HG03064 (cell line): ENCODE results near the gene TUBA4B.
"Not testable (repeated sequence)": the region's sequence is repeated elsewhere in the genome, so short reads cannot be mapped to it uniquely, and the experiment has no call there.

Source experiments
- ATAC-seq: cut with Tn5 transposase; IDR thresholded peaks from one replicate; pipeline ENCODE4 v1.9.1; 2021; ENCODE audit warnings: low read depth; ENCODE audit not compliant: unreplicated experiment

Gene TUBA4B

DNA sequence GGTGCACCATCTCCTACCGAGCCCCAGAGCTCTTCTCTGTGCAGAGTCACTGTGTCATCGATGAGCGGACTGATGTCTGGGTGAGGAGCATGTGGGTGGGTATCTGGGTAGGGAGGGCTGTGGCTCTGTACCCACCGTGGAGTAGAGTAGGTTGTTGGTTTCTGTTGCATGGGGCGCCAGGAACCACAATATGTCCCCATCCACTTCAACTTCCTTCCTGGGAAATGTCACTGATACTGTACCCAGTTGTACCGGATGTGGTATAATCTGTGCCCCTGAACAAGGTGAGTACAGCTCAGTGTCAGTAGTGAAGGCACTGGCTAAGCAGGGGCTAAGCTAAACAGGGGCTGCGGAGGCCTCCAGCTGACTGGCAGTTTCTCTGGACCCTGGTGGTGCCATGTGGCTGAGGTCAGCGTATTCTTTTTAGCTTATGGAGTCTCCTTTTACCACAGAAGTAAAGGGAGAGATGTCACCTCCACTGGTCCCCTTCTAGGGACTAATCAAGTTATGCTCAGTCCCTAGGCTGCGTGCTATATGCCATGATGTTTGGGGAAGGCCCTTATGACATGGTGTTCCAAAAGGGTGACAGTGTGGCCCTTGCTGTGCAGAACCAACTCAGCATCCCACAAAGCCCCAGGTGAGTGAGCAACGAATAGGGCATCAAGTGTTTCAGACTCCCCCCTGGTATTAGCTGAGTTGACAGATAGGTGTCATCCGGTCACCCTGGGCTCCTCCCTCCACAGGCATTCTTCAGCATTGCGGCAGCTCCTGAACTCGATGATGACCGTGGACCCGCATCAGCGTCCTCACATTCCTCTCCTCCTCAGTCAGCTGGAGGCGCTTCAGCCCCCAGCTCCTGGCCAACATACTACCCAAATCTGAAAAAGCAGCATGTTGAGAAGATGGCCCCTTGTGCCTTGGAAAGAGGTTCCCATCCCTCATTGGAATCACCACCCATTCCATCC is 5.1 kb upstream of the TUBA4B start:
- ATAC-seq, result no peak

DNA sequence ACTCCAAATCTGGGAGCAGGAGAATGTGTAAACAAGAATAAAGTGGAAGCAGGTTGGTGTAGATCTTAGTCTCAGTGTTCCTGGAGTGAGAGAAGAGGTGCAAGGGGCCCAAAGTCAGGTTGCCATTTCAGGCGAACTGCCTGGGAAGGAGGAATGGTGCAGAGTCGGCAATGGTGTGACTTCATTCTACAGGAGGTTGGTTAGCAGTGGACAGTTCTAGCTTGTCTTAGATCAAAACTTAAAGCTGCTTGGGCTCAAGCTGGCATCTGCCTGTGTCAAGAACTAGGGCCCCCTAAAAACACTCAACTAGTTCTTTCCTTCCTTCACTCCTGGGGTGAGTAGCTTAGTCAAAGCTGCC is 4.2 kb upstream of the TUBA4B start:
- no peak for ATAC-seq

DNA sequence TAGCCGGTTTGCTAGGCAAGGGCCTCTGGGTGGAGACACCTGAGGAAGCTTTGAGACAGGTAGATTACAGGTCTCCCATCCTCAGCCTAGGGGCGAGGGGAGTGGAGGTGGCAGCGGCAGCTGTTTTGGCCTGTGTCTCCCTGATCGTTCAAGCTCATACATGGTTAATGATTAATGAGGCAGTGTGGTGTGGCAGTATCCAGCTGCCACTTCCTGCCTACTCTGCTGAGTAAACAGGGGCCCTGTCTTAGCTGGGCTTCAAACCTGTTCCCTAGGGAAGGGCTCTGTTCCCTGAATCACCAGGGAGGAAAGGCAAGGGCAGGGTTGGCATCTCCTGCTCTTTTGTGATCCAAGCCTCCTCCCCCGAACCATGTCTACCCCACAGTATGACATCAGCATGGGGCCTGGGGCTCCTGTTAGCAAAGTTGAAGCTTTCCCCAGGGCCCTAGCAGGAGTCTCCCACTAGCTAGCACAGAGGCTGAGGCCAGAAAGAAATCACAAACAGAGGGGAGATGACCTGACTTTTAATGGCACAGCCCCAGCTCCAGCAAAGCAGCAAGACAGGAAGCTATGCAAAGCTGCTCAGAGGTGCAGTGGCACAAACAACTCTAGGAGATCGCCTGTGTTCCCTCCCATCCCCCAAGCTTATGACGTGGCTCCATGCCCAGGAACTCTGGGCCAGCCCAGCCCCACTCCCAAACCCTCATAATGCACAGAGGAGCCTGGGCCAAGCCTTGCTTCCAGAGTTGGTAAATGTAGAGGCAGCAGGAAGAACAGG is 3.7 kb upstream of the TUBA4B start:
- ATAC-seq, result peak; percentile 49

DNA sequence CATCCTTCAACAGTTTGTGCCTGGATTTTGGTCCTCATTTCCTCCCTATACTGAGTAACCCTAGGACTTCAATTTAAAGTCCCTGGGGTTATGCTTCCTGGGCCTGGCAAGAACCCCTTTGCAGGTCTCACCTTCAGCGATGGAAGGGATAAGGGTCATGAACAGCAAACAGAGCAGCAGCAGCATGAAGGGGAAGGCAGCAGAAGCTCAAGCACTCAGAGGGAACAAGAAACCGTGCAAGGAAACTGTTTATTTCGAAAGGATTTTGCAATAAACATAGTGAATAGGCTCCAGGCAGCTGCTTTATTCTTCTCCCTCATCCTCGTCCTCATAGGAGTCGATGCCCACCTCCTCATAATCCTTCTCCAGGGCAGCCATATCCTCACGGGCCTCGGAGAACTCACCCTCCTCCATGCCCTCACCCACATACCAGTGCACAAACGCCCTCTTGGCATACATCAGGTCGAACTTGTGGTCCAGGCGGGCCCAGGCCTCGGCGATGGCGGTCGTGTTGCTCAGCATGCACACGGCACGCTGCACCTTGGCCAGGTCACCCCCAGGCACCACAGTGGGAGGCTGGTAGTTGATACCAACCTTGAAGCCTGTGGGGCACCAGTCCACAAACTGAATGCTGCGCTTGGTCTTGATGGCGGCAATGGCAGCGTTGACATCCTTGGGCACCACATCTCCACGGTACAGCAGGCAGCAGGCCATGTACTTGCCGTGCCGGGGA is 2.8 kb upstream of the TUBA4B start:
- no peak for ATAC-seq

DNA sequence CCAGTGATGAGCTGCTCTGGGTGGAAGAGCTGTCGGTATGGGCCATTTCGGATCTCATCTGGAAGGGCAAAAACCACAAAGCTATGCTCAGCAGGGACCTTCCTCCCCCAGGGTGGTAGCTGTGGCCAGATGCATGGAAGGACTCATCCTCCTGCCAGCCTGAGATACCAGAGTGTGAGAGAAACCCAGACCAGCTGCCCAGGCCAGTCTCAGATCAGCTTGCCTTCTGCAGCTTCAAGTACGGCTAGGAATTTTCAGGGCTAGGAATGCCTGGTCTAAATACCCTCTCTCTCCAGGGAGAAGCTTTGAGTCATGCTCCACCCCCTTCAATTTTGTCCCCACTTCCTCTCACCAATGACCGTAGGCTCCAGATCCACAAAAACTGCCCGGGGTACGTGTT is 1.4 kb upstream of the TUBA4B start:
- no peak for ATAC-seq

DNA sequence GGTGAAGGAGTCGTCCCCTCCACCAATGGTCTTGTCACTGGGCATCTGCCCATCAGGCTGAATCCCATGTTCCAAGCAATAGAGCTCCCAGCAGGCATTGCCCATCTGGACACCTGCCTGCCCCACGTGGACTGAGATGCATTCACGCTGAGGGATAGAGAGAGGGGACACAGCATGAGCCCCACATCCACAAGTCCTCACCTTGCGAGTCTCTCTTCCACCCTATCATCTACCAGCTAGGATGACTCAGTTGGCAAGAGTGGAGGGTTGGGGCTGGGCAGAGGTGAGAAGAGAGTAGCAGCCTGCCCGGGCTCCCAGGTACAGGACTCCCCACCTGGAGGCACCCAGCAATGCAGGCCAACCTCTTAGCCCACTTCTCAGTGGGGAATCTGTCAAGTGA is 959 bp upstream of the TUBA4B start:
- no peak for ATAC-seq

DNA sequence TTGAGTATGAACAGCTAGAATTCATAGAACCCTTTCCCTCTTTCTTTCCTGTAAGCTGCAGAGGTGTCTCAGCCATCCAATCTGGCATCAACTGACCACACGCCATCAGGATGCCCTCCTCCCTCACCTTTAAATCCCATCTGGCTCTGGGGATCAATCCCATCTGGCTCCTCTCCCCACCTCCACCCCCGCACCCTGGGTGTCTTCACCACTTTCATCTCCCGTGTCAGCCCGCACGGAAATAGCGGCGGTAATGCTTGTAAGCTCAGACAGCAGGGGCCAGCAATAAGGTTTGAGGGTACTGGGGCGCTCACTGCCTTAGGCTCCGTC is 508 bp upstream of the TUBA4B start:
- no peak for ATAC-seq

DNA sequence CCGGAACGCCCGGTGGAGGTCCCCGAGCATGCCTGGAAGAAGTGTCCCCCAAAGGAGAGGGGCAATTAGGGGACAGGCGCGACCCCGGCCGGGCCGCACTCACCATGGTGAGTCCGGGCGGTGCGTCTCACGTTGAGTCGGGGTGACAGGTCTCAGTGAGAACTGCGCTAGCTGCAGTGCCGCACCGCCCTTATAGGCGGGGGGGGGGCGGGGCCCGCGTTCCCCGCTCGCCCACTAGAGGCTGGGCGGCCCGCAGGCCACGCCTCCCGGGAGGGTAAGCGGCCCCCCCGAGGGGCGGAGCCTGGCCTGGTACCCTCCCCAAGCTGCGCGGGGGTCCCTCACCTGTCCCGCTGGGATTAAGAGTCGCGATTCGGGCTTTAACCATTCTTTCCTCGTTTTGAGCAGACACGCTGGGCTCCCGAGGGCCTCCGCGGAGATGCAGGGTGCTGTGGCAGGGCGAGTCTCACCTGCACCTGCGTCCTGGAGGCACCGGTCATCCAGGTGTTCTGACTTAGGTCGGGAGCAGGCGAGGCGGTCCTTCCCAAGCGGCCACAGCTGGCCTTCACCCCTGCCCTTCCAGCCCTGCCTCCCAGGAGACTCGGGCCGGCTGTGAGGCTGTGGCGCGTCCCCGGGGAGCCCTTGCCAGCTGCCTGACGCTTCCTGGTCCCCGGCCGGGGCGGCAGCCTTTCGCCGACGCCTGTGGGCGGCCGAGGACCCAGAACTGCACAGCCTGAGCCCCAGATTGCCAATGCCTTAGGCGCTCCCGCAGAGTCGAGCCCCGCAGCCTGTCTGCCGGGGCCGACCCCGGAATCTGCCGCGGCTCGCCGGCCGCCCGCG is 928 bp downstream of the TUBA4B start, which contains the start of gene TUBA4A:
TUBA4A (minus strand) TSS at position 166 of the 837 bp plus-strand sequence; CDS start at position 106, 60 bp downstream.
- peak; percentile 44 for ATAC-seq

DNA sequence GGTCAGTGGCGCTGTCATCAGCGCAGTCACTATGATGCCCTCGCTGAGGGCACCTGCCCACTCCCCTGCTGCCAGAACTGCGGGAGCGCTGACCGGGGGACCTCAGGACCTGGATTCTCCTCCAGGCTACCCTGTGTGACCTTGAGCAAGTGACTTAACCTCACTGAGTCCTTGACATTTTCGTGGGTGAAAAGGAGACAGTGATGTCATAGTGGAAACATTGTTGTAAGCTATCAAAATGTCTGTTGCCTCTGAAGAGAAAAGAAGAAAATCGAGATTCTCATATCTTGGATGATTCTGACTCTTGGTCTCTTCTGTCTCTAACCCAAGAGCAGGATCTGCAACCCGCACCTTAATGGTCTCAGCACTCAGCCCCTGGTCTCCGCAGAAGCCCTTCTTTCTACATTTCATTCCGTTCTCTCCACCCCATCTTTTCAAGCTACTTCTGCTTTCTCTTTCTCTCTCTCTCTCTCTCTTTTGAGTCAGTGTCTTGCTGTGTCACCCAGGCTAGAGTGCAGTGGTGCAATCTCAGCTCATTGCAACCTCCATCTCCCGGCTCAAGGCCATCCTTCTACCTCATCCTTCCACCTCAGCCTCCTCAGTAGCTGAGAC is 1.7 kb downstream of the TUBA4B start:
- peak; percentile 9 for ATAC-seq

DNA sequence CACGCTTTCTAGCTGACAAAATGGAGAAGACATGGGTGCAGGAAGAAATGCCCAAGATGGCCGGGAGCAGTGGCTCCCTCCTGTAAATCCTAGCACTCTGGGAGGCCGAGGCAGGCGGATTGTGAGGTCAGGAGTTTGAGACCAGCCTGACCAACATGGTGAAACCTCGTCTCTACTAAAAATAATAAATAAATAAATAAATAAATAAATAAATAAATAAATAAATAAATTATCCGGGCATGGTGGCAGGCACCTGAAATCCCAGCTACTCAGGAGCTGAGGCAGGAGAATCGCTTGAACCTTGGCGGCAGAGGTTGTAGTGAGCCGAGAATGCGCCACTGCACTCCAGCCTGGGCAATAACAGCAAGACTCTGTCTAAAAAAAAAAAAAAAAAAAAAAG is 5.9 kb downstream of the TUBA4B start:
- not testable (repeated sequence) for ATAC-seq

DNA sequence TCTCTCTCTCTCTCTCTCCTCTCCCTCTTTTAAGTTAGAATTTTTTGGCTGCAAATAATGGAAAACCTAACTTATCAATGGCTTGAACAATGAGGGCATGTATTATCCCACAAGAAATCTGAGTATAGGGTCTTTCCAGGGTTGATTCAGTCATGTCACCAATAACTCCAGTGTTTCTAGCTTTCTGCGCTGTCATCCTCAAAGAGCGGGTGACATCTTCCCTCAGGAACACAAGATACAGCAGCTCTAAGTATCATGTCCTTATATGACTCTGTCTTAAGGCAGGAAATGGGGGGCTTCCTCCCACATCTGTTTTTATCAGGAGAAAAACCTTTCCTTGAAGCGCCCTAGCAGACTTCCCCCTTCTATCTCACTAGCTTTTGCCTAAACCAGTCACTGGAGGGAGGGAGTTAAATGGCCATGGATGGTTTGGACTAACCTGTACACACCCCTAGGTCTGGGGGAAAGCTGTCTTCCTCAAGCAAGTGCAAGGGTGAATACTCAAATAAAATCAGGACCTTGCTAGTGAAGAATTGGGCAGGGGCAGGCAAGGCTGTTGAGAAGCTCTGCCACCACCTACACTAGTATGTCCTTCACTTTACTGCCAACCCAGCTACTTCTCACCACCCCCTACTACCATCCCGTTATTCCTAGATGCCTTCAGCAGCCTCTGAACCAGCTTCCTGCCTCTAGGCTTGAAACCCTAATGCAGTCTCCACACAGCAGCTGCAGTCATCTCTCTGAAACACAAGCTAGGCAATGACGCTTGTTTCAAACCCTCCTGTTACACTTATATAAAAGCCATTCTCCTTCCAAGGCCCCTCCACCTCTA is 8.2 kb downstream of the TUBA4B start:
- no peak for ATAC-seq

DNA sequence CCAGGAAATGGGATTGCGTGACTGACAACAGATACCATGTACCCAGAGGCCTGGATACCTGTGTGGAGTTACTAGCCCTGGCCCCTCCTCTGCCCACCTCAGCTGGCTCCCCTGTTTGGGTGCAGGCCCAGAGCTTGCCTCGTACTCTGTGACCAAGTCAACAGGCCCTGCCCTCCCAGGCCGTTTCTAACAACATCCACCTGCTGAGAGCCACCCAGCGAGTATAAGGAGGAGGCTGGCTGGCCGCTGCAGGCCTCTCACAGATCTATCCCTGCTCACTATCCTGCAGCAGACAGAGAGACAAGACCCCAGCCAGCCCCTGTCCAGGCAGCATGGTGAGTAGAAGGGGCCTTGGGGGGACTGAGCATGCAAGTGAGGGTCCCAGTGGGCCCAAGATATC is 13.2 kb downstream of the TUBA4B start:
- ATAC-seq, result no peak

DNA sequence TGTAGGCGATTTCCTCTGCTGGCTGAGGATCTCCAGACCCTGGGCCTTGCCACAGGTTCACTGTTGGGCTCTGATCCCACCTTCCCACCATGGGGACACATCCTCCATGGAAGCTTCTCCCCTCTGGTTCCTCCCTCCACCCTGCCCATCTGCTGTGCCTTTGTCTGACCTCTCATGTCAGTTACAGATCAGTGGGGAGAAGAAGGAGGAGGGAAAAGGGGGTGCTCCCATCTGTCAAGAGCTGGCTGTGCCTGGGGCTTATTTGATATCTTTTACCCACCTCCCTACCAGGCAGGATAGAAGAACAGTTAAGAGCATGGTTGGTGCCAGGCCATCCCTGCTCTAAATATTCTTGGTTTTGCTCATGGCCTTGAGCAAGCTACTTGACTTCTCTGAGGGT is 13.8 kb downstream of the TUBA4B start:
- ATAC-seq, result no peak

DNA sequence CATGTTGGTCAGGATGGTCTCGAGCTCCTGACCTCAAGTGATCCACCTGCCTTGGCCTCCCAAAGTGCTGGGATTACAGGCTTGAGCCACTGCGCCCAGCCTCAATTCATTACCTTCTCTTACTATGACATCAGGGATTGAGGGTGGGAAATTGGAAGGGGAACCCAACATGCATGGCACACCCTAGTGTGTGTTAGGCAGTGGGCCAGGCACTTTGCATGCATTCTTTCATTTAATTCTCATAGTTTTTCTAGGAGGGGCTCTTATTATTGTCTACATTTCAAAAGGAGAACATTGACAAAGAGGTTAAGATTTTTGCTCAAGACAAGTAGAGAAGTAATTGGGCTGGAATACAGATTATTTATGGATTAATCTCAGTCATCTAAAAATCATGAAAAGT is 15.3 kb downstream of the TUBA4B start:
- ATAC-seq, result no peak

DNA sequence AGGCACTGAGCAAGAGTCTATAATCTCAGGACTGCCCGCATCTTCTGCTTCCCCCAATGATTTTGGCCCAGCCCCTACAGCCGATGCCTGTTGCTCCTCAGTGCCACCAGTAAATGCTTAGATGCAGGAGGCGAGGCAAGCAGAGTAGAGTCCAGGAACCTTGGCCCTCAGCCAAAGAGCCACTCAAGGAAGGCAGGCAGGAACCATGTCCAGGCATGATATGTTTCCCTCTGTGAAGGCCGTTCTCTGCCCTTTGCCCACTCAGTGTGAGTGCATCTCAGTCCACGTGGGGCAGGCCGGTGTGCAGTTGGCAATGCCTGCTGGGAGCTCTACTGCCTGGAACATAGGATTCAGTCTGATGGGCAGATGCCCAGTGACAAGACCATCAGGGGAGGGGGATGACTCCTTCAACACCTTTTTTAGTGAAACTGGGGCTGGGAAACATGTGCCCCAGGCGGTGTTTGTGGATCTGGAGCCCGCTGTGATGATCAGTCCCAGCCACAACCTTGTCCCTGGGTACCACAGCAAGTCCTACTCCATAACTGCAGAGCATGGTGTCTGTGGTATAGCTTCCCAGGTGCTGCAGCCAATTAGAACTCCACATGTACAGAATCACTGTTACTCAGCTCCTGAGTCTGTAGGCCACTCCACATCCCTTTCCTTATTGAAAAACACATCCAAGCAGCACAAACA is 16.5 kb downstream of the TUBA4B start:
- ATAC-seq, result no peak

DNA sequence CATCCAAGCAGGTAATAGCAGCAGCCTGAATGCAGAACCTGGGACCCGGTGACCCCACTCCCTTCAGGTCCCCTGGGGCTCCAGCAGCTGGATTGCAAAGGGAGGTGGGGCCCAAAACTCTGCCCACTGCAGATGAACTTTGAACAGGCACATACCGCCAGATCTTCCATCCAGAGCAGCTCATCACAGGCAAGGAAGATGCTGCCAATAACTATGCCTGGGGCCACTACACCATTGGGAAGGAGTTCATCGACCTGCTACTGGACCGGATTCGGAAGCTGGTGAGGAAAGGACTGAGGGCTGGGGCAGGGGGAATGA is 17.0 kb downstream of the TUBA4B start:
- no peak for ATAC-seq

DNA sequence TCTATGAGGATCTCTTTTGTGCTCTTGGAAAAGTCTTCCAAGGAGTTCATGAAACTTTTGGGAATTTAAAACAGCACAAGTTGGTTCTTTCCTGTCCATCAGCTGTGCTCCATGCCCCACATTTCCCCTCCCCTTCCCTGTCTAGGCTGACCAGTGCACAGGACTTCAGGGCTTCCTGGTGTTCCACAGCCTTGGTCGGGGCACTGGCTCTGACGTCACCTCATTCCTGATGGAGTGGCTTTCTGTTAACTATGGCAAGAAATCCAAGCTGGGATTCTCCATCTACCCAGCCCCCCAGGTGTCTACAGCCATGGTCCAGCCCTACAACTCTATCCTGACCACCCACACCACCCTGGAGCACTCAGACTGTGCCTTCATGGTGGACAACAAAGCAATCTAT is 18.0 kb downstream of the TUBA4B start:
- no peak for ATAC-seq

DNA sequence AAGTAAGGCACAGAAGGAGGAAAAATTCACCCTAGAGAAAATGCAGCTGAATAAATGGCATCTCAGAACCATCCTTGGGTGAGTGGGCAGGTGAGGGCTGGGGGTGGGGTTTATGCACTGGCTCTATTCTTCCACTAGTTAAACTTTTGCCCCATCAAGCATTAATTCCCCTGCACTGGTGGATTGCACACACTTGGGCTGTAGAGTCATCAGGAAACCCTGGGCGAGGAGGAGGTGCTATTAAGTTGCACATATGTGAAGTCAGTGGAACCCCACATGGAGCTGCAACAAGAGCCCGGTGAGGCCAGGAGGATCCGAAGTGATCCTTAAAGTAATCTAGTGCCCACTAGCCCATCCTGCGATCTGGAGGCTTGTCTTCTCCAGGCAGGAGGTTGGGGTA is 19.3 kb downstream of the TUBA4B start:
- ATAC-seq, result no peak

DNA sequence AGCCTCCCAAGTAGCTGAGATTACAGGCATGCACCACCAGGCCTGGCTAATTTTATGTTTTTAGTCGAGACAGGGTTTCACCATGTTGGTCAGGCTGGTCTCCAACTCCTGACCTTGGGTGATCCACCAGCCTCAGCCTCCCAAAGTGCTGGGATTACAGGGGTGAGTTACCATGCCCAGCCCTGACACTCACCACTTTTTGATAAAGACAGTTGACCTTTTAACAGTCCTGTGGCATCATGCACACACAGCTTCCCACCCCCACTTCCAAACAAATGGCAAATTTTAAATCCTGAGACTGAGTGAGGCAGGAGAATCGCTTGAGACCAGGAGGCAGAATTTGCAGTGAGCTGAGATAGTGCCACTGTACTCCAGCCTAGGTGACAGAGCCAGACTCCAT is 20.0 kb downstream of the TUBA4B start:
- ATAC-seq, result no peak
